GM12878 (cell line): ENCODE data around the gene ADRA2B. TPM values are rescaled to one million over a fixed set of nuclear protein-coding genes. Genes with fewer than 3 reads are reported as not detected.

Source experiments
- BHLHE40 ChIP-seq, 2 experiments: fragments of 450-650 bp in 1 of 2; IDR thresholded peaks; 2 replicates each; pipeline ENCODE4 v1.6.1; 2011 to 2017; ENCODE audit warnings: low read depth in 2 of 2, borderline replicate concordance in 1 of 2, improper control_type of control experiment in 1 of 2, low read length in 1 of 2, mild to moderate bottlenecking in 1 of 2
- CREM ChIP-seq: IDR thresholded peaks from 2 replicates; pipeline ENCODE4 v1.6.1; 2014; ENCODE audit warnings: antibody characterized with exemption, low read depth
- EGR1 ChIP-seq, 2 experiments: IDR thresholded peaks; 1 replicate in 1 of 2; 2 replicates in 1 of 2; pipeline ENCODE4 v1.6.1; 2011 to 2012; ENCODE audit warnings: low read depth in 2 of 2, low read length in 2 of 2, borderline replicate concordance in 1 of 2, mild to moderate bottlenecking in 1 of 2, moderate library complexity in 1 of 2
- FOXK2 ChIP-seq: fragments of 450-650 bp; IDR thresholded peaks from 2 replicates; pipeline ENCODE4 v1.6.1; 2017; ENCODE audit warnings: mild to moderate bottlenecking, moderate library complexity
- JUNB ChIP-seq: IDR thresholded peaks from 2 replicates; pipeline ENCODE4 v1.6.1; 2016; ENCODE audit warnings: antibody characterized with exemption, mild to moderate bottlenecking
- KDM1A ChIP-seq: fragments of 200-600 bp; sonication (generic); IDR thresholded peaks from 2 replicates; pipeline ENCODE4 v1.6.1; 2016; ENCODE audit warnings: borderline replicate concordance
- MYB ChIP-seq: fragments of 150-350 bp; IDR thresholded peaks from 2 replicates; pipeline ENCODE4 v1.6.1; 2014; ENCODE audit warnings: mild to moderate bottlenecking, low read depth, low read length, borderline replicate concordance
- NBN ChIP-seq: fragments of 450-650 bp; IDR thresholded peaks from 2 replicates; pipeline ENCODE4 v1.6.1; 2016
- NFYB ChIP-seq: IDR thresholded peaks from 2 replicates; pipeline ENCODE4 v1.6.1; 2011; ENCODE audit warnings: low read depth, mild to moderate bottlenecking, low read length, improper control_type of control experiment, moderate library complexity; ENCODE audit not compliant: insufficient read depth
- NR2F1 ChIP-seq: fragments of 450-650 bp; conservative IDR thresholded peaks from 2 replicates; pipeline ENCODE4 v1.6.1; 2017; ENCODE audit warnings: mild to moderate bottlenecking
- PML ChIP-seq: IDR thresholded peaks from 2 replicates; pipeline ENCODE4 v1.6.1; 2012; ENCODE audit warnings: low read length, inconsistent platforms
- POLR2AphosphoS5 ChIP-seq: IDR thresholded peaks from 2 replicates; pipeline ENCODE4 v1.6.1; 2011; ENCODE audit warnings: mild to moderate bottlenecking, low read length, inconsistent platforms
- POU2F2 ChIP-seq: IDR thresholded peaks from 3 replicates; pipeline ENCODE4 v1.6.1; 2011; ENCODE audit warnings: low read depth, mild to moderate bottlenecking, low read length, borderline replicate concordance
- RELA ChIP-seq: fragments of 450-650 bp; IDR thresholded peaks from 2 replicates; pipeline ENCODE4 v1.8.0; 2014; ENCODE audit warnings: borderline replicate concordance; ENCODE audit not compliant: partially characterized antibody
- SIX5 ChIP-seq: IDR thresholded peaks from 2 replicates; pipeline ENCODE4 v1.6.1; 2011; ENCODE audit warnings: mild to moderate bottlenecking, low read depth, low read length, moderate library complexity; ENCODE audit not compliant: severe bottlenecking
- TCF12 ChIP-seq: IDR thresholded peaks from 2 replicates; pipeline ENCODE4 v1.6.1; 2011; ENCODE audit warnings: low read depth, mild to moderate bottlenecking, low read length
- TCF3 ChIP-seq: IDR thresholded peaks from 2 replicates; pipeline ENCODE4 v1.6.1; 2012; ENCODE audit warnings: low read depth, mild to moderate bottlenecking, low read length, borderline replicate concordance; ENCODE audit not compliant: insufficient read depth
- TCF7 ChIP-seq: IDR thresholded peaks from 2 replicates; pipeline ENCODE4 v1.6.1; 2014; ENCODE audit warnings: antibody characterized with exemption, borderline replicate concordance
- YBX1 ChIP-seq: fragments of 450-650 bp; IDR thresholded peaks from 2 replicates; pipeline ENCODE4 v1.6.1; 2016; ENCODE audit warnings: antibody characterized with exemption
- YY1 ChIP-seq: IDR thresholded peaks from 2 replicates; pipeline ENCODE4 v1.6.1; 2011; ENCODE audit warnings: low read depth, mild to moderate bottlenecking, low read length
- ZNF207 ChIP-seq: fragments of 450-650 bp; IDR thresholded peaks from 2 replicates; pipeline ENCODE4 v1.6.1; 2014; ENCODE audit warnings: antibody characterized with exemption, mild to moderate bottlenecking, borderline replicate concordance
- ZNF274 ChIP-seq: IDR thresholded peaks from one replicate; pipeline ENCODE4 v1.8.0; 2011; ENCODE audit not compliant: insufficient read length, insufficient read depth
- polyA plus RNA-seq, 11 experiments: library from polyadenylated mRNA; depleted of rRNA in 4 of 11; unstranded in 6 of 11; stranded (reverse) in 5 of 11; fragments of >200 nt; fragmentation: Nextera tagmentation in 4 of 11; fragmentation: Illumina TruSeq in 1 of 11; extraction: Ambion mirVana in 4 of 11; extraction: Trizol in 1 of 11; gene quantifications; 1 replicate in 1 of 11; 2 replicates in 10 of 11; pipeline versions ENCODE4 v1.2.1 to v1.2.3, GENCODE V29; 2011 to 2016; ENCODE audit warnings: inconsistent platforms in 2 of 11, missing spikeins in 2 of 11, low read depth in 1 of 11
- total RNA-seq, 4 experiments: library from RNA; depleted of rRNA in 3 of 4; stranded (reverse); fragments of >200 nt in 3 of 4; fragmentation: Illumina TruSeq in 1 of 4; extraction: Trizol in 1 of 4; gene quantifications; 2 replicates each; pipeline versions ENCODE4 v1.2.1 to v1.2.3, GENCODE V29; 2013 to 2021
- TF ChIP-seq, protein P1 (sequence below): IDR thresholded peaks from 2 replicates; pipeline ENCODE4 v1.6.1; 2011; ENCODE audit warnings: borderline replicate concordance, low read depth, mild to moderate bottlenecking, moderate library complexity, mixed read lengths, low read length; ENCODE audit not compliant: insufficient read depth; ENCODE audit errors: extremely low read length
- TF ChIP-seq, protein P2 (sequence below): fragments of 450-650 bp; IDR thresholded peaks from 2 replicates; pipeline ENCODE4 v1.6.1; 2017; ENCODE audit warnings: low read depth, mild to moderate bottlenecking, moderate library complexity
- TF ChIP-seq, protein P3 (sequence below): fragments of 450-650 bp; IDR thresholded peaks from 2 replicates; pipeline ENCODE4 v1.6.1; 2016; ENCODE audit warnings: mild to moderate bottlenecking
- TF ChIP-seq, protein P4 (sequence below): IDR thresholded peaks from 2 replicates; pipeline ENCODE4 v1.6.1; 2011; ENCODE audit warnings: low read depth, mild to moderate bottlenecking, low read length, moderate library complexity, borderline replicate concordance; ENCODE audit errors: extremely low read depth
- TF ChIP-seq, protein P5 (sequence below): fragments of 450-650 bp; IDR thresholded peaks from 2 replicates; pipeline ENCODE4 v1.6.1; 2016; ENCODE audit warnings: mild to moderate bottlenecking

ADRA2B gene
- total and polyA plus RNA-seq, 10 of the 15 experiments (the other 5 are each of a cell fraction or from before 2014, with no cell fraction given), result 0.01 to 0.10 (median 0.04) TPM; not detected in 6

DNA sequence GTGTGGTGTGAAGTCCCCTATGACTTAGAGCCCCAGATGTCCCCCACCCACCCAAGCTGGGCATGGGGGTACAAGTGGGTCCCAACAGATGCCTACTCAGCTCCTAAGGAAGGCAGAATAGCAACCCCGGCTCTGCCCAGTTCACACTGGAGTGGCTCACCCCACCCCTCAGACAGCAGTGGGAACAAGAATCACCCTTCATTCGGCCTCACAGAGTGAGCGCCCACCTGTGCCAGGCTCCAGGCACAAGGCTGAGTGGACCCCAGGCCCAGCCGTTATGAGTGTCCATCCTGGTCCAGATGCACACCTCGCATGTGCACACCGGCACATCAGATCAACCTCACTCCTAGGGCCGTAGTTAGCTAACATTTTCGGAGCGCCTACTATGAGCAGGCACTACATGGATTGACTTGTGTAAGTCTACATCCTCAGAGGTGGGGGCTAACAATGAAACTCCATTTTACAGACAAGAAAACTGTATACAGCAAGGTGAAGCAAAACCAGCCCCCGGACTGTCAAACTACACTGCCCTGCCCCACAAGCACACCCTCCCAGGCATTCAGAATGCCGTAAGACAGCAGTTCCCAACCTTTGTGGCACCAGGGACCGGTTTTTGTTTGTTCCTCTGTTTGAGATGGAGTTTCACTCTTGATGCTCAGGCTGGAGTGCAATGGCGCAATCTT, 24.7 kb upstream of the ADRA2B start (continued):
- TF ChIP-seq EGR1 (IDR thresholded peaks at IDR 0.05; ENCODE audit: borderline replicate concordance in 1 of 2, low read depth in 2 of 2, low read length in 2 of 2), result no peak
- TF ChIP-seq, protein P1, sequence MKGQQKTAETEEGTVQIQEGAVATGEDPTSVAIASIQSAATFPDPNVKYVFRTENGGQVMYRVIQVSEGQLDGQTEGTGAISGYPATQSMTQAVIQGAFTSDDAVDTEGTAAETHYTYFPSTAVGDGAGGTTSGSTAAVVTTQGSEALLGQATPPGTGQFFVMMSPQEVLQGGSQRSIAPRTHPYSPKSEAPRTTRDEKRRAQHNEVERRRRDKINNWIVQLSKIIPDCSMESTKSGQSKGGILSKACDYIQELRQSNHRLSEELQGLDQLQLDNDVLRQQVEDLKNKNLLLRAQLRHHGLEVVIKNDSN, result no peak
- no peak for TF ChIP-seq YY1
- TF ChIP-seq PML, result no peak
- TF ChIP-seq, protein P2, sequence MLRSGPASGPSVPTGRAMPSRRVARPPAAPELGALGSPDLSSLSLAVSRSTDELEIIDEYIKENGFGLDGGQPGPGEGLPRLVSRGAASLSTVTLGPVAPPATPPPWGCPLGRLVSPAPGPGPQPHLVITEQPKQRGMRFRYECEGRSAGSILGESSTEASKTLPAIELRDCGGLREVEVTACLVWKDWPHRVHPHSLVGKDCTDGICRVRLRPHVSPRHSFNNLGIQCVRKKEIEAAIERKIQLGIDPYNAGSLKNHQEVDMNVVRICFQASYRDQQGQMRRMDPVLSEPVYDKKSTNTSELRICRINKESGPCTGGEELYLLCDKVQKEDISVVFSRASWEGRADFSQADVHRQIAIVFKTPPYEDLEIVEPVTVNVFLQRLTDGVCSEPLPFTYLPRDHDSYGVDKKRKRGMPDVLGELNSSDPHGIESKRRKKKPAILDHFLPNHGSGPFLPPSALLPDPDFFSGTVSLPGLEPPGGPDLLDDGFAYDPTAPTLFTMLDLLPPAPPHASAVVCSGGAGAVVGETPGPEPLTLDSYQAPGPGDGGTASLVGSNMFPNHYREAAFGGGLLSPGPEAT, result no peak
- no peak for TF ChIP-seq SIX5
- no peak for TF ChIP-seq KDM1A
- TF ChIP-seq JUNB, result no peak
- TF ChIP-seq YBX1, result no peak
- TF ChIP-seq TCF12, result no peak
- no peak for TF ChIP-seq ZNF274
- no peak for TF ChIP-seq CREM
- no peak for TF ChIP-seq TCF7
- TF ChIP-seq RELA, result no peak
- TF ChIP-seq, protein P3, sequence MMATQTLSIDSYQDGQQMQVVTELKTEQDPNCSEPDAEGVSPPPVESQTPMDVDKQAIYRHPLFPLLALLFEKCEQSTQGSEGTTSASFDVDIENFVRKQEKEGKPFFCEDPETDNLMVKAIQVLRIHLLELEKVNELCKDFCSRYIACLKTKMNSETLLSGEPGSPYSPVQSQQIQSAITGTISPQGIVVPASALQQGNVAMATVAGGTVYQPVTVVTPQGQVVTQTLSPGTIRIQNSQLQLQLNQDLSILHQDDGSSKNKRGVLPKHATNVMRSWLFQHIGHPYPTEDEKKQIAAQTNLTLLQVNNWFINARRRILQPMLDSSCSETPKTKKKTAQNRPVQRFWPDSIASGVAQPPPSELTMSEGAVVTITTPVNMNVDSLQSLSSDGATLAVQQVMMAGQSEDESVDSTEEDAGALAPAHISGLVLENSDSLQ, result no peak
- TF ChIP-seq, protein P4, sequence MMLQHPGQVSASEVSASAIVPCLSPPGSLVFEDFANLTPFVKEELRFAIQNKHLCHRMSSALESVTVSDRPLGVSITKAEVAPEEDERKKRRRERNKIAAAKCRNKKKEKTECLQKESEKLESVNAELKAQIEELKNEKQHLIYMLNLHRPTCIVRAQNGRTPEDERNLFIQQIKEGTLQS, result no peak
- TF ChIP-seq POU2F2, result peak; percentile 10; the same call in 2 of the 3 replicates
- no peak for TF ChIP-seq NR2F1
- TF ChIP-seq, protein P5, sequence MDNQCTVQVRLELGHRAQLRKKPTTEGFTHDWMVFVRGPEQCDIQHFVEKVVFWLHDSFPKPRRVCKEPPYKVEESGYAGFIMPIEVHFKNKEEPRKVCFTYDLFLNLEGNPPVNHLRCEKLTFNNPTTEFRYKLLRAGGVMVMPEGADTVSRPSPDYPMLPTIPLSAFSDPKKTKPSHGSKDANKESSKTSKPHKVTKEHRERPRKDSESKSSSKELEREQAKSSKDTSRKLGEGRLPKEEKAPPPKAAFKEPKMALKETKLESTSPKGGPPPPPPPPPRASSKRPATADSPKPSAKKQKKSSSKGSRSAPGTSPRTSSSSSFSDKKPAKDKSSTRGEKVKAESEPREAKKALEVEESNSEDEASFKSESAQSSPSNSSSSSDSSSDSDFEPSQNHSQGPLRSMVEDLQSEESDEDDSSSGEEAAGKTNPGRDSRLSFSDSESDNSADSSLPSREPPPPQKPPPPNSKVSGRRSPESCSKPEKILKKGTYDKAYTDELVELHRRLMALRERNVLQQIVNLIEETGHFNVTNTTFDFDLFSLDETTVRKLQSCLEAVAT, result peak; percentile 14; the same call in 1 of the 2 replicates
- TF ChIP-seq ZNF207, result no peak
- TF ChIP-seq NFYB, result no peak
- TF ChIP-seq POLR2AphosphoS5, result peak; percentile 93
- TF ChIP-seq TCF3, result 0 out of 2 replicates have a peak, but pooled peaks have one; percentile 9
- TF ChIP-seq NBN, result no peak
- peak in 1 of 2 experiments; percentile 21; a peak in 1 of 4 replicates for TF ChIP-seq BHLHE40 (IDR thresholded peaks at IDR 0.05; ENCODE audit: borderline replicate concordance in 1 of 2, low read depth in 2 of 2, low read length in 1 of 2)
- TF ChIP-seq FOXK2, result no peak
- no peak for TF ChIP-seq MYB
